A549 (cell line): ENCODE data around the gene SRPK2.

Experiments
- CHD4 ChIP-seq: fragments of 200-600 bp; sonication (generic); IDR thresholded peaks from 2 replicates; pipeline ENCODE4 v1.6.1; 2016; ENCODE audit warnings: antibody characterized with exemption, mild to moderate bottlenecking, borderline replicate concordance
- CTCF ChIP-seq: fragments of >200 bp; sonication (Bioruptor Twin); formaldehyde crosslinking; IDR thresholded peaks from 3 replicates; pipeline ENCODE4 v1.5.1; 2016
- EP300 ChIP-seq, 2 experiments: fragments of >200 bp; sonication (Bioruptor Twin); formaldehyde crosslinking; IDR thresholded peaks; 2 replicates in 1 of 2; 3 replicates in 1 of 2; pipeline ENCODE4 v1.6.1; 2016 to 2017
- ESRRA ChIP-seq: fragments of 150-350 bp; IDR thresholded peaks from 2 replicates; pipeline ENCODE4 v1.6.1; 2014; ENCODE audit warnings: mild to moderate bottlenecking, low read length, borderline replicate concordance
- HDAC2 ChIP-seq: fragments of 200-600 bp; sonication (generic); IDR thresholded peaks from 2 replicates; pipeline ENCODE4 v1.6.1; 2016
- POLR2A ChIP-seq: IDR thresholded peaks from 2 replicates; pipeline ENCODE4 v1.6.1; 2012; ENCODE audit warnings: mild to moderate bottlenecking, low read length
- POLR2AphosphoS2 ChIP-seq: conservative IDR thresholded peaks from 2 replicates; pipeline ENCODE4 v1.6.1; 2012; ENCODE audit warnings: low read length, improper control_type of control experiment, inconsistent platforms
- REST ChIP-seq: fragments of 200-600 bp; sonication (generic); IDR thresholded peaks from 2 replicates; pipeline ENCODE4 v1.6.1; 2016; ENCODE audit warnings: antibody characterized with exemption, mild to moderate bottlenecking, moderate library complexity
- ZC3H11A ChIP-seq: fragments of 450-650 bp; IDR thresholded peaks from 2 replicates; pipeline ENCODE4 v1.6.1; 2014; ENCODE audit warnings: antibody characterized with exemption, mild to moderate bottlenecking
- ZNF302 ChIP-seq: fragments of 250-450 bp; sonication (Bioruptor Pico); IDR thresholded peaks from 2 replicates; pipeline ENCODE4 v1.9.0; 2021; ENCODE audit warnings: inconsistent platforms, mild to moderate bottlenecking, moderate library complexity

- TF ChIP-seq EP300 (IDR thresholded peaks at IDR 0.05) (no peak), ZC3H11A (no peak), POLR2A (no peak), CTCF (no peak), REST (no peak), HDAC2 (no peak), POLR2AphosphoS2 (no peak), ESRRA (no peak), CHD4 (no peak), ZNF302 (CRISPR knock-in tag) (no peak)
These were observed 34.3 kb downstream of the SRPK2 start for GRCh38 chr7:105354383-105354782.
